Myocyte (in vitro differentiated cells): Measurements from ENCODE around the gene HSPA12B. TPM values are rescaled to one million over a fixed set of nuclear protein-coding genes. Genes with fewer than 3 reads are reported as not detected.

ENCODE experiments used
- DNase-seq: peaks from one replicate; pipeline ENCODE4 v3.0.0-alpha.2; 2012; ENCODE audit warnings: low read depth
- total RNA-seq: library from RNA; depleted of rRNA; stranded (reverse); fragments of >200 nt; gene quantifications from 2 replicates; pipeline ENCODE4 v1.2.3, GENCODE V29; 2014

HSPA12B gene
- total RNA-seq, 1 donor from 2014 or later, result not detected

DNA sequence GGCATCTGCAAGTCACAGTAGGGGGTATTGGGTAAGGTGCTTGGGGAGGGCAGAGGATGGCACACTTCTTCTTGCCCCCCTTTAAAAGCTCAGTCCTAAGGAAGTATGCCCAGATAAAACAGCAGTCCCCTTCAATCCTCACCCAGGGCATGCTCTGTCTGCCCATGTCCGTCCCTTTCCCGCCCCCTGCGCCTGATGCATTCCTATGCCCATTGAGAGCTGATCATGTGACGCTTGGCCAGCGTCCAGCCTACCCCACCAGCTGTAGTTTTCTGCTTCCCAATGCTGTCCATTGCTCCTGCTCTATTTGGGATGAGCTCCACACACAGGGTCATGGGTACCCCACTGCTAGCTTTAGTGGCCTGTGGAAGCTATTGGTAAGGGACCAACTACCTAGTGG lies 28.4 kb upstream of the HSPA12B start:
- DNase-seq, result peak; percentile 54

DNA sequence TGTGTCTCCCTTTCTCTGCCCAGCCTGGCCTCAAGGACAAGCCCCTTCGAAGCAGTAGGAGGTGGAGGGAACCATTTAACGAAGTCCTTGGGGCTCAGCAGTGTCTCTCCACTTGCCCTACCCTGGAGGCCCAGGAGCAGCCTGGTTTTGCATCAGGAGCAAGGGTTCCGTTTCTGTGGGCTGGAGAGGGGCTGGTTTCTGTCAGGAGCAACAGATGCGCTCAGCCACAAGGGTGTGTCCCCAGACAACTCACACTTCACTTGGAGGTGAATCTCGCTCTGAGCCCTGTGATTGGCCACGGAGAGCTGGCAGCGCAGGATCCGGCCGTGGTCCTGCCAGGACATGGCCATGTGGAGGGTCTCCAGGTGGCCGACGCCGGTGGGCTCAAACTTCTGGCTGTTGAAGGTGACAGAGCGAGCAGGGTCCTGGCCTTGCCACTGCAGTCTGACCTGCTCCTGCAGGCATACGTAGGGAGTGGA lies 27.0 kb upstream of the HSPA12B start:
- DNase-seq, result peak; percentile 51

DNA sequence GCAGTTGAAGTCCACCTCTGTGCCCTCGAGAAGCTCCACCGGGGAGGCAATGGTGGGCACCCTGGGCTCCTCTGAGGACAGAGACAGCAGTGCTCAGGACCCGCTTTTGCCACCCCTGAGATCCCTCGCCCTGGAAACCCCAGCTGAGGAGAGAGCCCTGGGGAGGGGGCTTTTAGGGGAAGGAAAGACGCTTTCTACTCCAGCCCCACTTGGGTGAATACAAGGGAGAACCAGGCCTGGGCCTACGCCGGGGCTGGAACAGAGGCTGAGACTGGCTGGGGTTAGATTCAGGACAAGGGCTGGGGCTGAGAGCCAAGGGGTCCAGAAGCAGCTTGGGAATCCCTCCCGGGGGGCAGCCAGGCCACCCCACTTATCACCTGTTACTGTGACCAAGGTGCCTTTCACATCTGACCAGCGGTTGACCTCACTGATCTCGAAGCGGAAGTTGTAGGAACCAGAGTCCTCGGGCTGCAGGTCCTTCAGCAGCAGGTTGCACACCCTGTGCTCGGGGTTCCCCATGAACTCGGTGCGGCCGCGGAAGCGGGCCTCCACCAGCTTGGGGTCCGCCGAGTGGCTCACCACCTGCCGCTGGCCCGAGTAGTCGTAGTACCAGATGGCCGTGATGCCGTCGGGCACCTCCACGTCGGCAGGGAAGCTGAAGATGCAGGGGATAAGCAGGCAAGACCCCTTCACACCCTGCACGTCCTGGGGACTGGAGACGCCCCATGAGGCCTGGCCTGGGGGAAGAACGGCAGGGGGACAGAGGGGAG lies 26.3 kb upstream of the HSPA12B start:
- no peak for DNase-seq

DNA sequence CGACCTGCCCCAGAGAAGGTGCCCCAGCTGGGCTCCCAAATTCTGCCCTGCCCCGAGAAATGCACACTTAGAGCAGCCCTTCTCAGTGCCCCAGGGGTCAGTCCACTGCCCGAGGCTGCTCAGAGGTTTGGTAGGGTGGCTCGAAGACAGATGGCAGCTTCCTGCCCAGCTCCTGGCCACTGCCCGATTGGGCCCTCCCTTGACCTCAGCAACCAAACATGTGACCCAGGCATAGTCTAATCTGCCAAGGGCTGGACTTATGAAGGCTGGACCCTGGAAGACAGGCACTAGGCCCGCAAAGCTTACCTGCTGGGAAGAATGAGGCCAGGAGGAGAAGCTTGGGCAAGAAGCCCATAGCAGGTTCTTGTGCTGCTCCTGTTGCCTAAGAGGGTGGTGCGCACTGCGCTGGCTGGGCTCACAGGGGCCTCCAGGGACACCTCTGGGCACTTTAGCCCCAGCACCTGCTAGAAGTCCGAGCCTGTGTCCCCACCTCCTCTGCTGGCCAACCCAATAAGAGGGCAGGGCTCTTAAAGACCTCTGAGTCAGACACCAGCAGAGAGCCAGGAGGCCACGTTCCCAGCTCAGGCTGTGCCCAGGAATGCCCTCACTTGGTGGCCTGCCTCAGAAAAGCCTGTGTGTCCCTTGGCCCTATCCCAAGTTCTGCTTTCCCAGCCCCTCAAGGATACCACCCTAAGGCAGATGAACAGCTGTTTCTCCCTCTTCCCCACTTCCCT lies 25.5 kb upstream of the HSPA12B start:
- peak; percentile 96 for DNase-seq

DNA sequence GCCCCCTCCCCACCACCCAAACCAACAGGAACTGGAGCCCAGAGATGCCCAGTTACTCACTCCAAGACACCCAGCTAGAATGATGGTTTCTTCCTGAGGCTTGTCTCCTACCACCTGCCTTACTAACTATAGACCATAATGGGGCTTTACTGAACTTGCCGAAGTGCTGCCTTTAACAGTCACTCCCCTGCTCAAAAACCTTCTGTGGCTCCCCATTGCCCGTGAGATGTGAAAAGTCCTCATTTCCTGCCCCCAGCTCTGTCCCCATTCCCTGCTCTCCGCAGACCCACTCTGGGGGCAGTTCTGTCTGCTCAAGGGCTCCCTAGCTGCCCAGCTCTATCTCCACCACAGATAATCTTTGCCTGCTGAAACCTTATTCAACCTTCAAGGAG lies 25.0 kb upstream of the HSPA12B start:
- no peak for DNase-seq

DNA sequence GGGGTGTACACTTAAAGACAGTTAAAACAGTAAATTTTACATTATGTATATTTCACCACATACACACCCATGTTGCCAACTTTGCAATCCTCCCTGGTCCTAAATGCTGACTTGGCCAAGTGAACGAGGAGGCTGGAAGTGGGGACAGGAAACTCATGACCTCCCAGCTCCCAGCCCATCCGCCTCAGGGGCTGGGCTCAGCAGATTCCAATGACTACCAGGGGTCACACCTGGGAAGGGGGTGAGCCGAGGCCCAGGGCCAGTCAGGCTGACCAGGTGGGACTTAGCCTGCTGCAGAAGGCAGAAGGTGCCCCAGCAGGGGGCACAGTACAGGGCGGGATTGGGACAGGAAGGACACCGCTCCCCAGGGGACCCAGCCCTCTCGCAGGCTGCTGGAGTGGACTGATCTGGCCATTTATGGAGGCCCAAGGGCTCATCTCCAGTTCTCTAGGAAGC lies 22.4 kb upstream of the HSPA12B start:
- no peak for DNase-seq

DNA sequence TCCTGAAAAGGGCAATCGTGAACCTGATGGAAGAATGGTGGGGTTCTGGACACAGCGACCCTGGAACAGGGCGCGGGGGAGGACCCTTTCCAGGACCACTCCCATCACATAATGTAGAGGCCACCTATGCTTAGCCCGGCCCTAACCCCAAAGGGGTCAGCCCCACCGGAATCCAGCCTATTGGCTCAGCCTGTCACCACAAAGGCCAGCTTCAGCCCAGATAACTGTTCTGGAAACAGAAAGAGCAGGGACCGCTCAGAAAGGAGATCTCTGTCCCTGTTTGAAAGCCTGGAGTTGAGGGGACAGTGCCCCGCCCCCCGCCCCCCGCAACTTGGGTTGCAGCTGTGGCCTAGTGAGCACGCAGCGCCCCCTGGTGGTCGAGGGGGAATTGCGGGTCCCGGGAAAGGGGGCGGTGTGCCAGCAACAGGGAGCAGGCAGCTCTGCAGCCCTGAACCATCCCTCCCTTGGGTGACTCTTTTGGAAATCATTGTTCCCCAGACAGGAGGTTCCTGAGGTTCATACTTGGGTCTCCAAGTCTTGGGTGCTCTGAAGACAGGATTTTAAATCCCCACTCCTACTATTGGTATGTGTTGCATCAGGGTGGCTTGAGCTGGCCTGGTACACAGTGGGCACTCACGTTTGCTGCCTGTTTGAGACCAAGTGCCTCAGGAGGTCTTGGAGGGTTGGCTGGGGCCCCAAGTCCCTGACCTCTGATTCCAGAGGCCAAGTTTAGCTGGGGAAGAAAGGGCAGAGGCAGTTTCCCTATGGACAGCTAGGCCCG lies 21.6 kb upstream of the HSPA12B start:
- DNase-seq, result peak; percentile 69

DNA sequence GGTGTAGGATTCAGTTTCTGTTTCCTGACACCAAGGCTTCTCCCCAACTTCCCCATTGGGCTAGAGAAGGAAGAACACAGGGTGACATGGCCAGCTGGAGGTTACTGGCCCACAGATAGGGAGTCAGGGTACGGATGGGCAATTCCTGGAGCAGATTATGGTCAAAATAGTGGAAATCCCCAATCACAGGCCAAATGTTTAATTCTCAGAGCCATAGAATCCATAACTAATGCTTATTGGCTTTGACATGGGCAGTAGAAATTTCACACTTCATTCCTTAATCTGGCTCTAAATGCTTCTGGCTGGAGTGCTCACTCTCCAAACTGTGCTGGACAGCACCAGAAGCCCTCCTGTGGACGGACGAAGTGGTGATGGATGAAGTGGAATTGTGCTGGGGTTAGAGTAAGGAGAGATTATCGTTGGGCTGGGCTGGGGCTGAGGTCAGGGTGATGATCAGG lies 21.0 kb upstream of the HSPA12B start:
- no peak for DNase-seq

DNA sequence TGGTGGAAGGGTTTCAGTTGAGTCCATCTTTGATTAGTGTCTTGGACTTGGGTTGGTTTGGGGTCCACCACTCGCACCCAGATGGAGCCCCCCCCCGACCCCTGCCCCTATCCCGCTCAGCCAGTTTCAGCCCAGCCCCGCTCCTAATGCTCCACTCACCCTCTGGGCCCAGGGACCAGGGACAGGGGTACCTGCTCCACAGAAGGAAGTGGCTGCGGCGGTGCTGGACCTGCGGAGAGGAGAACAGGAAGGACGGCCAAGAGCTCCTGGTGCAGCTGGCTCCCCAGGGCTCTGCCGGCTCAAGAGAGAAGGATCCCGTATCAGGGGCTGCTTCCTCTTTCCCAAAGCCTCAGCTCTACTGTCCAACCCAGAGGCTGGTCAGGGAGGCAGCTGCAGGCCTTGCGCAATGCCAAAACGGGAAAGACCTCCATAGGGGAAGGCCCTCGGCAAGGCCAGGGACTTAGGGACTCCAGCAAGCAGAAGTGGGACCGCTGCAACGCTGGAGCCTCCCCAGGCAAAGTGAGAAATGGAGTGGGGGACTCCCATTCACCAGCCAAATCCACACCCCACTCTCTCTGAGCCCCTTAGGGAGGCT lies 20.1 kb upstream of the HSPA12B start, which contains the start of gene SIGLEC1:
SIGLEC1 (minus strand) TSS at position 322 of the 595 bp plus-strand sequence. CDS start 5,472 bp downstream, outside the sequence.
- DNase-seq, result no peak

DNA sequence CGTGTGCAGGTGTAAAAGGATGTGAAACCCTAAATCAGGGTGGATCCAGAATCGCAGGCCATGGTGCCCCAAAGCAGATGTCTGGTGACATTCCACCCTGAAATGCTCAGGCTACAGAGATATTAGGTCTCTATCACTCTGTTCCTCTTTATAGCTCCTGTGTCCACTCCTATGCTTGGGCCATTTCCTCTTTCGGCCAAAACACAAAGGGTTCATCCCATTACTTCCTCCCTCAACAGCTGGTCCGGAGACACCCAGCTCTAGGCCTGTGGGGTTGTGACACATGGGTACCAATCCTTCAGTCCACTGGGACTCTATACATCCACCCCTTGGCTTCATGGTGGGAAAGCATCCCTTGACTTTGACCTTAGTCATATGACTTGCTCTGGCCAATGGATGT lies 18.4 kb upstream of the HSPA12B start:
- DNase-seq, result no peak

DNA sequence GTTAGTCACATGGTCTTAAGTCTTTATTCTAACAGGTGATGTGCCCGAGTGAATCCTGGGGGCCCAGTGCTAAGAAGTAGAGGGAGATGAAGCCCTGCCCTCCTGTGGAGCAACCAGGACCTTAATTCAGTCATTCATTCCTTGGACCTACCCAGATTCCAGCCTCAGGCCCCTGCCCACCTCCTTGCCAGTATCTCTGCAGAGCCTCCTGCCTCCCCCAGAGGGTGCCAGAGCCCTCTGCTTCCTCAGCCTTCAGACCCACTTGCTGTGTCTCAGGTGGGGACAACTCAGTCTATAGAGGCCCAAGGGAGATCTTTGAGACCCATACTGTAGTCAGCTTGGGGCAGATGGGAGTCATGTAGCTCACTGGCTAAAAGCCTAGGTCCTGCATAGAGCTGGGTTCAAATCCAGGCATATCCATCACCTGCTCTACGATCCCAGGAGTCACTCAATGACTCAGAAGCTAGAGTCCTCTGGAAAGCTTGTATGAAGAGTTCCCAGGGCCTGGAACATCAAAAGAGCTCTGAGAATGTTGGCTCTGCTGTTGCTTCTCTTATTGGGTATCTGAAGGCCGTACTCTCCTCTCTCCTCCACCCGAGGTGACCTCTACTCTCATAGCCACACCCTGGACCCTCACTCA lies 16.2 kb upstream of the HSPA12B start:
- peak; percentile 51 for DNase-seq

DNA sequence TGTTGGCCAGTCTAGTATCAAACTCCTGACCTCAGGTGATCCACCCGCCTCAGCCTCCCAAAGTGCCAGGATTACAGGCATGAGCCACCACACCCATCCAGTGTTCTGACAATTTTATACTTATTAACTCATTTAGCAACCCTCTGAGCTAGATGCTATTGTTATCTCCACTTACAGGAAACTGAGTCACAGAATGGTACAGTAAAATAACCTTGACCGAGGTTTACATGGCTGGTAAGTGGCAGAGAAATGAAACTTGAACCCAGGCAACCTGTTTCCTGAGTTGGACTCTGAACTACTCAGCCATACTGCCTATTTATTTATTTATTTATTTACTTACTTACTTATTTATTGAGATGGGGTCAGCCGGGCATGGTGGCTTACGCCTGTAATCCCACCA lies 13.4 kb upstream of the HSPA12B start:
- no peak for DNase-seq

DNA sequence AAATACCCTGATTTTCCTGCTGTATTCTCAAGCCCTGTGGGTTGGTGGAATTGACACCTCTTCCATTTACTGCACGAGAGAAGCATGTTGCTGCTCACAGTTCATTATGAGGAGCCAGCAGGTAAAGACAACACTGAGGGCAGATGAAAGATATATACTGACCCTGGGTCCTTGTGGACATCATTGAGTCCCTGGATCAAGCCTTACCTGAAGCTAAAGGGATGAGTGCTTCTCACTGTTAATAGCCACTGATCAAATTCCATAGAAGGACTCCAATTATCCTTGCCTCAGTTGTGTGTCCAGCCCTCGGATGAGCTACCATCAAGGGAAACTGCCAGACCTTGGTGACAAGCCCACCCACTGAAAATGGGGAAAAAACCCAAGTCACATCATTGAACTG lies 12.4 kb upstream of the HSPA12B start:
- DNase-seq, result no peak

DNA sequence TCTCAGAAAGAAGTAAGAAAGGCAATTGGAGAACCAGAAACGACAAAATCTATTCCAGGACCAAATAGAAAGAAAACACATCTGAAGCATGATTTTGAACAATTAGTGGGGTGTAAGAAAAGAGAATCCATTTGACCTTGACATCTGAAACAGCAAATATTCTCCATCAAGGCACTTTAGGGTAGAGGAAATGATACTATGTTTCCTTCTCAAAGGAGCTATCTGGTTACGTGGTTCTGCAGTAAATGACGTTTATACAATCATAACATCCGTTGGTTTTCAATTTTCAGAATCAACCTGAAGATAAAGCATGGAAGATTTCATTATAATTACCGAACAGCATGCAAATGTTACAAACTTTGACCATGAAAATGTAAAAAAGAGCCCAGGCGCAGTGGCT lies 11.9 kb upstream of the HSPA12B start:
- no peak for DNase-seq

DNA sequence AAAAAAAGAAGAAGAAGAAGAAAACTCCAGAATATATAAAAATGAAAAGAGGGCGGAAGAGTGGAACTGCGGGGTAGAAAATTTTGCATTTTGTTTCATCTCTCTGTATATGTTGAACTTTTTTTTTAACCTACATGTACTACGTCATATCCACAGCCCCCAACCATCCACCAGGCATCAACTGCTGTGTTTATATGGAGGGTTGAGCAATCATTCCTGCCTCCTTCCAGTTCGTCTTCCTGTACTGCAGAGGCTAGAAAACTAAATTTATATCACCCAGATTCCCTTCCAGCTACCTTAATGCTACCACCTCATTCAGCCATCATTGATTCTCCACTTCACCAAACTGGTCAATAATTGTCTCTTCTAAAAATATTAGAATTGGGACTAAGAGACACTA lies 10.6 kb upstream of the HSPA12B start:
- no peak for DNase-seq

DNA sequence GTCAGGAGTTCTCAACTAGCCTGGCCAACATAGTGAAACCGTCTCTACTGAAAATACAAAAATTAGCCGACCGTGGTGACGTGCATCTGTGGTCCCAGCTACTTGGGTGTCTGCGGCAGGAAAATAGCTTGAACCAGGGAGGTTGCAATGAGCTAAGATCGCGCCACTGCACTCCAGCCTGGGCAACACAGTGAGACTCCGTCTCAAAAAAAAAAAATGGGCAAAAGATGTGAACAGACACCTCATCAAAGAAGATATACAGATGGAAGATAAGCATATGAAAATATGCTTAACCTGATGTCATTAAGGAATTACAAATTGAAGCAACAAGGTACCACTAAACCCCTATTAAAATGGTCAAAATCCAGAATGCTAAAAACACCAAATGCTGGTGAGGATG lies 9.2 kb upstream of the HSPA12B start:
- DNase-seq, result no peak

DNA sequence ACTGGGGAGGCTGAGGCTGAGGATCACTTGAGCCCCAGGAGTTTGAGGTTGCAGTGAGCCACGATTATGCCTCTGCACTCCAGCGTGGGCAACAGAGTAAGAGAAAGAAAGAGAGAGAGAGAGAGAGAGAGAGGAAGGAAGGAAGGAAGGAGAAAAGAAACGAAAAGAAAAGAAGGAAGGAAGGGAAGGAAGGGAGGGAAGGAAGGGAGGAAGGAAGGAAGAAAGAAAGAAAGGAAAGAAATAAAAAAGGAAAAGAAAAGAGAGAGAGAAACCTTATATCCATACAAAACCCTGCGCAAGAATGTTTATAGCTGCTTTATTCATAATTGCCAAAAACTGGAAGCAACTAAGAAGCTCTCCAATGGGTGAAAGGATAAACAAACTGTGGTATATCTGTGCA lies 8.1 kb upstream of the HSPA12B start:
- no peak for DNase-seq

DNA sequence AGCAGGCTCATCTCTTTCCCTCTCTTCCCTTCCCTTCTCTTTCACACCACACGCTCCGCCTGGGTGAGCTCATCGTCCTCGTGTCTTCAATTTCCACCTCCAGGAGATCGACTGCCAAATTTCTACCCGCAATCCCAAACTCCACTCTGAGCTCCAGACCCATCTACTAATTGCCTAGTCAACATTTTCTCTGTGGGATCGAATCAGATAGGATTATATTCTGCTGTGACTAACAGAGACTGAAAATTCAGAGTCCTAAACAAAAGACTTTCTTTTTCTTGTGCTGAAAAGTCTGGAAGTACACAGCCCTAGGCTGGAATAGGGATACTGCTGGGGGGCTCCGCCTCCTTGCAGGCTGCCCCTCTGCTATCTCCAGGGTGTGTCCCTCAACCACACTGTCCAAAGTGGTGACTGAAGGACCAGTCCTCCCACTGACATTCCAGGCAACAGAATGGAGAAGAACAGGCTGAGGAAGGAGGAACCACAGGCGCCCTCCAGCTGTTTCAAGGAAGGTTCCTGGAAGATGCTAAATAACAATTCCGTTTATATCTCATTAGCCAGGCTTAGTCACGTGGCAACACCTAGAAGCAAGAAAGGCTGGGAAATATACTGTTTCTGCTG lies 5.0 kb upstream of the HSPA12B start:
- DNase-seq, result peak; percentile 85

DNA sequence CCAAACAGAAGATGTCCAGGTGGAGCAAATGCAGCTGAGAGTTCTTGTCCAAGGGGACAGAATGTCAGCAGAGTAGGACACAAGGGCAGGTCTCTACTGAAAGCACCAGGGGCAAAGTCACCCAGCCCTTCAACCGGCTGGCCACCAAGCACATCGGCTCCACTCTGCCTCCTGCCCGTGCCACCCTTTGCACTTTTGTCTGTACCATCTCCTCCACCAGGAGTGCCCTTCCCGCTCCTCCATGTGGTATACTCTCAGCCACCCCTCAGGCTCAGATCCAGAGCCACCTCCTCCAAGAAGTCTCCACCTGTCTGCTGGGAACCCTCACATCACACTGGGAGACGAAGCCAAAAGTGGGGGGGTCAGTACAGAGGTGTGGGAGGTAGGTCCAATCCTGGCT lies 4.1 kb upstream of the HSPA12B start:
- no peak for DNase-seq

DNA sequence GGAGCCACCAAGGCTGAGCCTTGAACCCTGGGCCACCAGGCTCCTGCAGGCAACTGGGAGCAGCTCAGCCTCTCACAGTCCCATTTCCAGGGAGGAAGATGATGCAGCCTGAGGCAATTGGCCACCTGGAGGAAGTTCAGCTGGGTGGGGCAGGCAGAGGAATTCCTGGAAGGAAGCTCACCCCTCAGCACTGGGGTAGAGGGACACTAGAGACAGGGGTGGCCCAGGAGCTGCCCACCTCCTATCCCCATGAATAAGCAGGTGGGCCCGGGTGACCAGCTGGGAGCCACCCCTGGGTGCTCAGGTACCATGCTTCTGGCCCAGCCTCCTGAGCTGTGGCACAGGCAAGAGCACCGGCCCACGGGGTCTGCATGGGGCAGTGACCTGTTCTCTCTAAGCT lies 3.6 kb upstream of the HSPA12B start:
- no peak for DNase-seq
